IPS DF 6.9 (cell line): ENCODE measurements around the gene BRK1.
A peak's percentile ranks its signal among the peaks of the same experiment; 100 is the strongest.
"Not testable (repeated sequence)": the region's sequence is repeated elsewhere in the genome, so short reads cannot be mapped to it uniquely, and the experiment has no call there.

Source experiments
- DNase-seq: peaks from one replicate; pipeline ENCODE4 v3.0.0-alpha.2; 2013; ENCODE audit warnings: low read depth, low spot score
- H3K27ac ChIP-seq: one replicate; pipeline ENCODE4 v1.5.1; 2013; ENCODE audit warnings: low read length, control low read depth
- H3K27me3 ChIP-seq: 2 replicates; pipeline ENCODE4 v1.6.1; 2013; ENCODE audit warnings: mild to moderate bottlenecking, low read length; ENCODE audit not compliant: control insufficient read depth, insufficient read depth
- H3K36me3 ChIP-seq: 2 replicates; pipeline ENCODE4 v1.6.1; 2013; ENCODE audit warnings: low read length; ENCODE audit not compliant: control insufficient read depth, insufficient read depth
- H3K4me1 ChIP-seq: 2 replicates; pipeline ENCODE4 v1.6.1; 2013; ENCODE audit warnings: low read length; ENCODE audit not compliant: control insufficient read depth, insufficient read depth
- H3K4me3 ChIP-seq: 2 replicates; pipeline ENCODE4 v1.5.1; 2013; ENCODE audit warnings: mild to moderate bottlenecking, low read length
- H3K9me3 ChIP-seq: 2 replicates; pipeline ENCODE4 v1.6.1; 2013; ENCODE audit warnings: low read length, inconsistent platforms; ENCODE audit not compliant: control insufficient read depth, insufficient read depth
- WGBS: extraction: QIAGEN DNeasy Blood & Tissue Kit; methylation state at CpG from one replicate; pipeline ENCODE4 v1.1.7; 2013; ENCODE audit warnings: mixed read lengths, missing lambda C conversion rate; ENCODE audit not compliant: insufficient read length, insufficient coverage; 5-methylcytosine and 5-hydroxymethylcytosine counted together

Gene BRK1

DNA sequence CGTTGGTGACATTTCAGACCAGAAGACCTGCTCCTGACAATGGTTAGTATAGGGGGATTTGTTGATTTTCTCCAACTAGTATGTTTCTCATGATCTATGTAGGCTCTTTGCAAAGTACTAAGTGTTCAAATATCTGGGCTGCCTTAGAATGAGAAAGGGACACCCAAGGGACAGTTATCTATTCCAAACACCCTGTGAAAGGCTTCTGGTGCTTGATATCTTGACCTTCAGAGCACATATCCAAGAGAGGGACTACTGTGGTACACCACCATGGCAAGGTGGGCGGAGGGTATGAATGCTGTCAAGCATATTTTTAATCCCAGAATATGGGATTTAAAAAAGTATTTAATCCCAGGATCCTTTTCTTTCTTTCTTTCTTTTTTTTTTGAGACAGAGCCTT lies 8.6 kb upstream of the BRK1 start:
- Histone ChIP-seq H3K27me3 (no peaks in the 10 kb centered on the region), H3K4me1 (no peaks in the 10 kb centered on the region), H3K27ac (no peak overlapping the region), H3K4me3 (no peak overlapping the region), H3K36me3 (no peaks in the 10 kb centered on the region), H3K9me3 (no peaks in the 10 kb centered on the region)
- WGBS = no CpG with 5 or more reads among the region's 2 CpGs
- no peak for DNase-seq

DNA sequence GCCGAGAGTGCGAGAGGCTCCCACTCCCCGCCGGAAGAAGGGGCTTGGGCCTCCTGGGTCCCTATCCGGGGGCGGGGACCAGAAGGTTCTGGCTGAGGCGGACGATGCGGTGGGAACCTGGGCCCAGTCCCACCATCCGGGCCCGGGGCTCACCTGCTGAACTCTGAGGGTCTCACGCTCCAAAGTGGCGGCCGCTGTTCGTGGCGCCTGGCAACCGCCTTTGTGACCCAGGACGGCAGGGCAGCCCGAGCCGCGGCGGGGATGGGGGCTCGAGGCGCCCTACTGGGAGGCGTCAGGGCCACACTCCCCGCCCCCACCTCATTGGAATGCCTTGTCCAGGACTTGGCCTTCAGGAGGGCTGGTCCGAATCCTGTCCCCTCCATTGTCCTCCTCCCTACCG lies 7.4 kb upstream of the BRK1 start, which contains the start of gene FANCD2OS:
Gene FANCD2OS, minus strand, starts transcription at position 165 of the 400 bp plus-strand sequence. CDS start 3,481 bp downstream, outside the sequence.
- no peaks in the 10 kb centered on the region for H3K4me1 ChIP-seq
- WGBS = no CpG with 5 or more reads among the region's 28 CpGs
- H3K9me3 ChIP-seq = no peaks in the 10 kb centered on the region
- H3K27me3 ChIP-seq = no peaks in the 10 kb centered on the region
- DNase-seq = no peak
- no peaks in the 10 kb centered on the region for H3K36me3 ChIP-seq
- no peak within 1 kb of the TSS for H3K4me3 ChIP-seq
- H3K27ac ChIP-seq = no peak within 1 kb of the TSS

DNA sequence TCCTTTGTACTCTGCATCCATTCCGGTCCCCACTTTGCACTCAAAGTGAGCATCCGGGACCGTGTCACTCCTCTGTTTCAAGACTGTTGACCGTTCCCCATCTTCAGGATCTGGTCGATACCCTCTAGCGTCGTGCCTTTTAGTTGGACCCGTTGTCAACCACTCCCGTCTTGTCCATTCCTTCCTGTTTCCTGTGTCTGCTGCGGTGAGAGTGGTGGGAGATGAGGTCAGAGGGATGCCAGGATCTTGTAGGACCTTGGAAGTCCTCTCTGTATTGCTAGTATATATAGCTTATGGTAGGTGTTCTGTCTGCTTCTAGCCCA lies 624 bp downstream of the BRK1 start:
- DNase-seq = no peak
- no CpG with 5 or more reads among the region's 10 CpGs for WGBS
- H3K4me1 ChIP-seq = no peaks in the 10 kb centered on the region
- no peaks in the 10 kb centered on the region for H3K9me3 ChIP-seq
- H3K4me3 ChIP-seq = peak overlapping the region; percentile 77
- H3K27me3 ChIP-seq = no peaks in the 10 kb centered on the region
- no peaks in the 10 kb centered on the region; the same call in 1 of the 2 replicates for H3K36me3 ChIP-seq
- H3K27ac ChIP-seq = no peak overlapping the region

DNA sequence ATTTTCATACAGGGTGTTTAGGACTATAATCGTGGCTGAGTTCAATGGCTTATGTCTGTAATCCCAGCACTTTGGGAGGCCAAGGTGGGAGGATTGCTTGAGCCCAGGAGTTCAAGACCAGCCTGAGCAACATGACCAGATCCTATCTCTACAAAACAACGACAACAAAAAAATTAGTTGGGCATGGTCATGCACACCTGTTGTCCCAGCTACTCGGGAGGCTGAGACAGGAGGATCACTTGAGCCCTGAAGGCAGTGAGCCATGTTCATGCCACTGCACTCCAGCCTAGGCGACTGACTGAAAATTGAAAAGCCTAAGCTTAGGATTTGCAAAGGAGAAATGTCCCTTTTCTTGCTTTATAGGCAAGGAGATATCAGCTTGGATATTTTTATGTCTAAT lies 1.5 kb downstream of the BRK1 start:
- Histone ChIP-seq H3K4me3 (no peak overlapping the region), H3K27me3 (no peaks in the 10 kb centered on the region), H3K27ac (no peak overlapping the region), H3K9me3 (no peaks in the 10 kb centered on the region), H3K4me1 (no peaks in the 10 kb centered on the region), H3K36me3 (no peaks in the 10 kb centered on the region; the same call in 1 of the 2 replicates)
- DNase-seq = no peak
- no CpG with 5 or more reads among the region's 4 CpGs for WGBS

DNA sequence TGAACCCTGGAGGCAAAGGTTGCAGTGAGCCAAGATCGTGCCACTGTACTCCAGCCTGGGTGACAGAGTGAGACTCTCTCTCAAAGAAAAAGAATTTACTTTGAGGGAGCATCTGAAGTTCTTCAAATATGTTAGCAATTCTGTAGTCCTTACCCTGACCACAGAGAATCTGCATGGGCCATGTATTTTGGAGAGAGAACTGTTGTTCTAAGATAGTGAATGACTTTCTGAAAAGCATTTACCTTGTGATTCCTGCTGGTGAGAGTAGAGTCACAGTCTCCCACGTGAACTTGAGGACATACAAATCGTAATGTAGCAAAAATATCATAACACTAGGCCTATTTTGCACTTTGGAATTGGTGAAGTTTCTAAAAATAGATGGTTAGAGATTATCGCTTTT lies 3.9 kb downstream of the BRK1 start:
- no peaks in the 10 kb centered on the region for H3K27me3 ChIP-seq
- WGBS = no CpG with 5 or more reads among the region's 4 CpGs
- no peaks in the 10 kb centered on the region; the same call in 1 of the 2 replicates for H3K36me3 ChIP-seq
- H3K4me3 ChIP-seq = no peak overlapping the region
- H3K27ac ChIP-seq = no peak overlapping the region
- no peaks in the 10 kb centered on the region for H3K9me3 ChIP-seq
- DNase-seq = no peak
- H3K4me1 ChIP-seq = no peaks in the 10 kb centered on the region

DNA sequence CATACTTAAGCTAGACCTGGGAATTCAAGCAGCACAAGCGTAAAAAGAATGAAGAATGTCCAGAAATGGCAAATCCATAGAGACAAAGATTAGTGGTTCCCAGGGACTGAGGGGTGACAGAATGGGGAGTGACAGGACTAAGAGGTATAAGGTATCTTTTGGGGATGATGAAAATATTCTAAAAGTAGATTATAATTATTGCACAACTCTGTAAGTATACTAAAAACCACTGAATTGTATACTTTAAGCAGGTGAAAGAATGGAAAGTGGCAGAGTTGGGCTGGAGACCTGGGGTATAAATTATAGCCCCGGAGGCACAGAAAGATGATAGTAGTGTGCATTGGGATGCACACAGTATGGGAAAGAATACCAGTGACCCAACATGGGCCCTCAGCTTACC lies 5.6 kb downstream of the BRK1 start:
- Histone ChIP-seq H3K27ac (no peak overlapping the region), H3K27me3 (no peaks in the 10 kb centered on the region), H3K36me3 (no peaks in the 10 kb centered on the region; the same call in 1 of the 2 replicates), H3K4me3 (no peak overlapping the region), H3K9me3 (no peaks in the 10 kb centered on the region), H3K4me1 (no peaks in the 10 kb centered on the region)
- no peak for DNase-seq
- WGBS = no CpG with 5 or more reads among the region's 2 CpGs

DNA sequence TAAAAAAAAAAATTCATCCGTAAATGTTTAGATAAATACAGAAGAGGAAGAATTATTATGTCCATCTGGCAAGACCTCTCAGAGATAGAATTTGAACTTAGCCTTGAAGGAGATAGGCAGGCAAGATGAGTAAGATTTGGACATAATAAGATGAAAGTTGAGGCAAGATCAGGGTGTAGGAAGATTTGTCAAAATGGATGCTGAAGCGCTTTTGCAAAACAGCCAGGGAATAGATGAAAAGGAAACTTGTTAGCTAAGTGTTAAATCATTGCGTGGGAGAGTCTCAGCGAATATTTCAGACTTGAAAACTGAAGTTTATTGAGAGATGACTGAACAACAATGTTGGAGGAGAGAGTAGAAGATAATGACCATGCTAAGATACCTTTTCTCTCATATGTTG lies 7.2 kb downstream of the BRK1 start:
- Histone ChIP-seq H3K27me3 (no peaks in the 10 kb centered on the region), H3K4me3 (no peak overlapping the region), H3K9me3 (no peaks in the 10 kb centered on the region), H3K27ac (no peak overlapping the region), H3K4me1 (no peaks in the 10 kb centered on the region), H3K36me3 (peaks cover 8% of the 10 kb centered on the region; the same call in 1 of the 2 replicates)
- WGBS = no CpG with 5 or more reads among the region's 4 CpGs
- DNase-seq = no peak

DNA sequence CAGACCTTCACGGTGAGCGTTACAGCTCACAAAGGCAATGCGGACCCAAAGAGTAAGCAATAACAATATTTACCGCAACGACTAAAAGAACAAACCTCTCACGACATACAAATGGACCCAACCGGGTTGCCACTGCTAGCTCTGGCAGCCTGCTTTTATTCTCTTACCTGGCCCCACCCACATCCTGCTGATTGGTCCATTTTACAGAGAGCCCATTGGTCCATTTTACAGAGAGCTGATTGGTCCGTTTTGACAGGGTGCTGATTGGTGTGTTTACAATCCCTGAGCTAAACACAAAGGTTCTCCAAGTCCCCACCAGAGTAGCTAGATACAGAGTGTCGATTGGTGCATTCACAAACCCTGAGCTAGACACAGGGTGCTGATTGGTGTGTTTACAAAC lies 20.4 kb downstream of the BRK1 start:
- not testable (repeated sequence) for H3K4me1 ChIP-seq, H3K27ac ChIP-seq, DNase-seq, H3K9me3 ChIP-seq, H3K27me3 ChIP-seq, H3K4me3 ChIP-seq, H3K36me3 ChIP-seq
- no CpG with 5 or more reads among the region's 9 CpGs for WGBS

DNA sequence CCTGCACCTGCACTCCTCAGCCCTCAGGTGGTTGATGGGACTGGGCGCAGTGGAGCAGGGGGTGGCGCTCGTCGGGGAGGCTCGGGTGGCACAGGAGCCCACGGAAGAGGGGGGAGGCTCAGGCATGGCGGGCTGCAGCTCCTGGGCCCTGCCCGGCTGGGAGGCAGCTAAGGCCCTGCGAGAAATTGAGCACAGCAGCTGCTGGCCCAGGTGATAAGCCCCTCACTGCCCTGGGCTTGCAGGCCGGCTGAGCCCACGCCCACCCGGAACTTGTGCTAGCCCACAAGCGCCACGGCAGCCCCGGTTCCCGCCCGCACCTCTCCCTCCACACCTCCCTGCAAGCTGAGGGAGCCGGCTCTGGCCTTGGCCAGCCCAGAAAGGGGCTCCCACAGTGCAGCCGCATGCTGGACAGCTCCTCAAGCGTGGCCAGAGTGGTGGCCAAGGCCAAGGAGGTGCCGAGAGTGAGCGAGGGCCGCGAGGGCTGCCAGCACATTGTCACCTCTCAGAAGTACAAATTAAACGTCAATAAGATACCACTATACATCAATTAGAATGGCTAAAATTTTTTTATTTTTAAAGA lies 21.0 kb downstream of the BRK1 start:
- no peaks in the 10 kb centered on the region for H3K27me3 ChIP-seq
- no peaks in the 10 kb centered on the region for H3K9me3 ChIP-seq
- H3K4me1 ChIP-seq = no peaks in the 10 kb centered on the region
- no peak overlapping the region for H3K4me3 ChIP-seq
- H3K27ac ChIP-seq = no peak overlapping the region
- no peak for DNase-seq
- no CpG with 5 or more reads among the region's 25 CpGs for WGBS
- H3K36me3 ChIP-seq = no peaks in the 10 kb centered on the region

DNA sequence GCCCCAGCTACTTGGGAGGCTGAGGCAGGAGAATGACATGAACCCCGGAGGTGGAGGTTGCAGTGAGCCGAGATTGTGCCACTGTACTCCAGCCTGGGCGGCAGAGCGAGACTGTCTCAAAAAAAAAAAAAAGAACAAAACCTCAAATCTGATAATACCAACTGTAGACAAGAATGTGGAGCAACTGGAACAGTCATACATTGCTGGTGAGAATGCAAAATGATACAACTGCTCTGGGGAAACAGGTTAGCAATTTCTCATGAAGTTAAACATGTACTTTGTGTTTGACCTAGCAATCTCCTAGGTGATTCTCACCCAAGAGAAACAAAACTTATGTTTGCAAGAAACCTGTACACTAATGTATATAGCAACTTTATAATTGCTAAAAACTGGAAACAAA lies 21.7 kb downstream of the BRK1 start:
- Histone ChIP-seq H3K36me3 (no peaks in the 10 kb centered on the region), H3K27ac (no peak overlapping the region), H3K4me3 (no peak overlapping the region), H3K9me3 (no peaks in the 10 kb centered on the region), H3K4me1 (peaks cover 2% of the 10 kb centered on the region; the same call in 1 of the 2 replicates), H3K27me3 (no peaks in the 10 kb centered on the region)
- no peak for DNase-seq
- WGBS = no CpG with 5 or more reads among the region's 4 CpGs

DNA sequence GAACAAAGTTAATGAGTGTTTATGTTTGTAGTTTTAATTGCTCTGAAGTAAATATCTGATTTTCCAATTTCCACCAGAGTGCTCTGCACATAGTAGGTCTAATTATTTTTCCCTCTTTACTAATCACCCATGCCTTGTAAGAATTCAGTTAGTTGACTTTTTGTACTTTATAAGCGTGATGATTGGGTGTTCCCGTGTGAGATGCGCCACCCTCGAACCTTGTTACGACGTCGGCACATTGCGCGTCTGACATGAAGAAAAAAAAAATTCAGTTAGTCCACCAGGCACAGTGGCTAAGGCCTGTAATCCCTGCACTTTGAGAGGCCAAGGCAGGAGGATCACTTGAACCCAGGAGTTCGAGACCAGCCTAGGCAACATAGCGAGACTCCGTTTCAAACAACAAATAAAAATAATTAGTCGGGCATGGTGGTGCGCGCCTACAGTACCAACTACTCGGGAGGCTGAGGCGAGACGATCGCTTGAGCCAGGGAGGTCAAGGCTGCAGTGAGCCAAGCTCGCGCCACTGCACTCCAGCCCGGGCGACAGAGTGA lies 25.6 kb downstream of the BRK1 start:
- Histone ChIP-seq H3K36me3 (no peaks in the 10 kb centered on the region), H3K9me3 (no peaks in the 10 kb centered on the region), H3K27ac (no peak overlapping the region), H3K4me3 (no peak overlapping the region), H3K4me1 (peaks cover 2% of the 10 kb centered on the region; the same call in 1 of the 2 replicates), H3K27me3 (no peaks in the 10 kb centered on the region)
- no peak for DNase-seq
- WGBS = no CpG with 5 or more reads among the region's 23 CpGs
